ENCODE data around the gene ROMO1.

The ROMO1 gene

GRCh38 chr20:35730583-35731468 is 31.6 kb downstream of the ROMO1 start:
- TF ChIP-seq MAX (IDR thresholded peaks at IDR 0.05) (no peak), YY1 (IDR thresholded peaks at IDR 0.05; ENCODE audit: low read depth) (no peak), CEBPB (IDR thresholded peaks at IDR 0.05) (no peak), TCF12 (IDR thresholded peaks at IDR 0.05; ENCODE audit: low read depth) (no peak), CREB1 (IDR thresholded peaks at IDR 0.05; ENCODE audit: low read depth) (no peak), EP300 (IDR thresholded peaks at IDR 0.05; ENCODE audit: borderline replicate concordance) (no peak), NFIC (IDR thresholded peaks at IDR 0.05) (no peak), TEAD4 (IDR thresholded peaks at IDR 0.05) (no peak), EGR1 (IDR thresholded peaks at IDR 0.05) (no peak), RAD21 (IDR thresholded peaks at IDR 0.05; ENCODE audit: low read depth) (no peak), USF1 (IDR thresholded peaks at IDR 0.05) (no peak), TAF1 (IDR thresholded peaks at IDR 0.05; ENCODE audit: low read depth) (no peak), ZBTB7A (IDR thresholded peaks at IDR 0.05; ENCODE audit: low read depth) (no peak), REST (IDR thresholded peaks at IDR 0.05; ENCODE audit: low read depth) (no peak), FOXM1 (IDR thresholded peaks at IDR 0.05; ENCODE audit: borderline replicate concordance, low read depth) (no peak)

GRCh38 chr20:35731469-35731788 is 32.2 kb downstream of the ROMO1 start:
- TF ChIP-seq ZBTB7A (IDR thresholded peaks at IDR 0.05; ENCODE audit: low read depth) (no peak), YY1 (IDR thresholded peaks at IDR 0.05; ENCODE audit: low read depth) (no peak), RAD21 (IDR thresholded peaks at IDR 0.05; ENCODE audit: low read depth) (no peak), CREB1 (IDR thresholded peaks at IDR 0.05; ENCODE audit: low read depth) (no peak), TAF1 (IDR thresholded peaks at IDR 0.05; ENCODE audit: low read depth) (no peak), FOXM1 (IDR thresholded peaks at IDR 0.05; ENCODE audit: borderline replicate concordance, low read depth) (no peak), TCF12 (IDR thresholded peaks at IDR 0.05; ENCODE audit: low read depth) (no peak), EGR1 (IDR thresholded peaks at IDR 0.05) (no peak), CEBPB (IDR thresholded peaks at IDR 0.05) (no peak), USF1 (IDR thresholded peaks at IDR 0.05) (no peak), MAX (IDR thresholded peaks at IDR 0.05) (no peak), REST (IDR thresholded peaks at IDR 0.05; ENCODE audit: low read depth) (no peak), EP300 (IDR thresholded peaks at IDR 0.05; ENCODE audit: borderline replicate concordance) (no peak), TEAD4 (IDR thresholded peaks at IDR 0.05) (no peak), NFIC (IDR thresholded peaks at IDR 0.05) (no peak)

GRCh38 chr20:35731862-35732643 is 32.8 kb downstream of the ROMO1 start:
- TF ChIP-seq CEBPB (IDR thresholded peaks at IDR 0.05) (no peak), EGR1 (IDR thresholded peaks at IDR 0.05) (no peak), TAF1 (IDR thresholded peaks at IDR 0.05; ENCODE audit: low read depth) (no peak), REST (IDR thresholded peaks at IDR 0.05; ENCODE audit: low read depth) (no peak), MAX (IDR thresholded peaks at IDR 0.05) (no peak), YY1 (IDR thresholded peaks at IDR 0.05; ENCODE audit: low read depth) (no peak), EP300 (IDR thresholded peaks at IDR 0.05; ENCODE audit: borderline replicate concordance) (no peak), TEAD4 (IDR thresholded peaks at IDR 0.05) (no peak), TCF12 (IDR thresholded peaks at IDR 0.05; ENCODE audit: low read depth) (no peak), USF1 (IDR thresholded peaks at IDR 0.05) (no peak), CREB1 (IDR thresholded peaks at IDR 0.05; ENCODE audit: low read depth) (no peak), ZBTB7A (IDR thresholded peaks at IDR 0.05; ENCODE audit: low read depth) (no peak), NFIC (IDR thresholded peaks at IDR 0.05) (no peak)
